ENCODE measurements around the gene SIAH3.

Gene SIAH3

GRCh38 chr13:45827318-45827717 lies 24.2 kb downstream of the SIAH3 start:
- TF ChIP-seq TCF12 (IDR thresholded peaks at IDR 0.05; ENCODE audit: low read depth) (no peak), YY1 (IDR thresholded peaks at IDR 0.05; ENCODE audit: low read depth) (no peak), ZBTB7A (IDR thresholded peaks at IDR 0.05; ENCODE audit: low read depth) (no peak), REST (IDR thresholded peaks at IDR 0.05; ENCODE audit: low read depth) (no peak), RAD21 (IDR thresholded peaks at IDR 0.05; ENCODE audit: low read depth) (no peak), EP300 (IDR thresholded peaks at IDR 0.05; ENCODE audit: borderline replicate concordance) (no peak), NFIC (IDR thresholded peaks at IDR 0.05) (no peak)

GRCh38 chr13:45826731-45827130 lies 24.8 kb downstream of the SIAH3 start:
- TF ChIP-seq NFIC (IDR thresholded peaks at IDR 0.05) (no peak), YY1 (IDR thresholded peaks at IDR 0.05; ENCODE audit: low read depth) (no peak), MAX (IDR thresholded peaks at IDR 0.05) (no peak), TAF1 (IDR thresholded peaks at IDR 0.05; ENCODE audit: low read depth) (no peak), FOXM1 (IDR thresholded peaks at IDR 0.05; ENCODE audit: borderline replicate concordance, low read depth) (no peak), TEAD4 (IDR thresholded peaks at IDR 0.05) (no peak), RAD21 (IDR thresholded peaks at IDR 0.05; ENCODE audit: low read depth) (no peak), CREB1 (IDR thresholded peaks at IDR 0.05; ENCODE audit: low read depth) (no peak), EP300 (IDR thresholded peaks at IDR 0.05; ENCODE audit: borderline replicate concordance) (no peak), EGR1 (IDR thresholded peaks at IDR 0.05) (no peak)

- no peak for TF ChIP-seq TEAD4 (IDR thresholded peaks at IDR 0.05)
- TF ChIP-seq USF1 (IDR thresholded peaks at IDR 0.05): no peak
- no peak for TF ChIP-seq MAX (IDR thresholded peaks at IDR 0.05)
- TF ChIP-seq REST (IDR thresholded peaks at IDR 0.05; ENCODE audit: low read depth): no peak
- no peak for TF ChIP-seq CREB1 (IDR thresholded peaks at IDR 0.05; ENCODE audit: low read depth)
- no peak for TF ChIP-seq EGR1 (IDR thresholded peaks at IDR 0.05)
- no peak for TF ChIP-seq ZBTB7A (IDR thresholded peaks at IDR 0.05; ENCODE audit: low read depth)
- TF ChIP-seq YY1 (IDR thresholded peaks at IDR 0.05; ENCODE audit: low read depth): no peak
These were observed 26.2 kb downstream of the SIAH3 start for GRCh38 chr13:45825387-45825650.

GRCh38 chr13:45823583-45823982 lies 28.0 kb downstream of the SIAH3 start:
- TF ChIP-seq REST (IDR thresholded peaks at IDR 0.05; ENCODE audit: low read depth): no peak
- TF ChIP-seq TEAD4 (IDR thresholded peaks at IDR 0.05): no peak

GRCh38 chr13:45821811-45822210 lies 29.7 kb downstream of the SIAH3 start:
- TF ChIP-seq CREB1 (IDR thresholded peaks at IDR 0.05; ENCODE audit: low read depth) (no peak), USF1 (IDR thresholded peaks at IDR 0.05) (no peak), TCF12 (IDR thresholded peaks at IDR 0.05; ENCODE audit: low read depth) (no peak), TAF1 (IDR thresholded peaks at IDR 0.05; ENCODE audit: low read depth) (no peak), TEAD4 (IDR thresholded peaks at IDR 0.05) (no peak), YY1 (IDR thresholded peaks at IDR 0.05; ENCODE audit: low read depth) (no peak), MAX (IDR thresholded peaks at IDR 0.05) (no peak)
